Activated T-cell treated with anti-CD3 and anti-CD28 coated beads, Interleukin-2, amount 50 U/mL, for 24 hours (primary cell): Measurements from ENCODE around the gene FAM114A1.
A peak's percentile ranks its signal among the peaks of the same experiment; 100 is the strongest.
"Not testable (repeated sequence)": the region's sequence is repeated elsewhere in the genome, so short reads cannot be mapped to it uniquely, and the experiment has no call there.

Experiments used
- DNase-seq: peaks from one replicate; pipeline ENCODE4 v3.0.0-alpha.2; 2020
- H3K27ac Mint-ChIP-seq: 2 replicates; pipeline ENCODE4 v1.8.0; 2020; ENCODE audit warnings: mild to moderate bottlenecking, mixed read lengths
- H3K27me3 Mint-ChIP-seq: 2 replicates; pipeline ENCODE4 v1.8.0; 2020; ENCODE audit warnings: mixed read lengths
- H3K36me3 Mint-ChIP-seq: 2 replicates; pipeline ENCODE4 v1.8.0; 2020; ENCODE audit warnings: low read depth, mixed read lengths
- H3K4me1 Mint-ChIP-seq: 2 replicates; pipeline ENCODE4 v1.8.0; 2020; ENCODE audit warnings: low read depth, mixed read lengths
- H3K4me3 Mint-ChIP-seq: 2 replicates; pipeline ENCODE4 v1.8.0; 2020; ENCODE audit warnings: mild to moderate bottlenecking, moderate library complexity, mixed read lengths
- H3K9me3 Mint-ChIP-seq: 2 replicates; pipeline ENCODE4 v1.8.0; 2020; ENCODE audit warnings: mixed read lengths

FAM114A1 gene

DNA sequence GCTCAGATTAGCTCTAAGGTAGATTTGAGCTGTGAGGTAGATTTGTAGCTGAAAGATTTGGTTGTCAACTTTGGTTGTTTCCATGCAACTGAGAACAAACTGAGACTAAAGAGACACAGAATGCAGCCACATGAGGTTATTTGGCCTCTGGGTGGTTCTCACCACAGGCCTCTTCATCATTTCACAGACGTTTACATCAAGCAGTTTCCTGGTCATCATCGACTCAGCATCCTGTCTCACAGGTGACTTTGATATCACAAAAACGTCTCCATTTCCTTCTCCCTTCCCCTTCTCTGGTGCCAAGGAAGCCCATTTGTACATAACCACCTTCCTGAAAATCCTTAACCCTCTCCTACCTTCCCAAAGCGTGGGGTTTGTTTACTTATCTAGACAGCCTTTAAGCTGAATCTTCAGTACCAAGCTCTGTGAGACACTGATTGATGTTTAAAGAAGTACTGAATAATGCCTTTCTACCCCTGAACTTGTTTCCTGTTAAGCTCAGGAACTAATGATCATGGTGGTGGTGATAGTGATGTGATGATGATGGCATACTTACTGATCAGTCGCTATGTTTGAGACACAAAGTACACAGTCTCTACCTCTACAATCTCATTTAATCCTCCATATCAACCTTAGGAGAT is 81.9 kb downstream of the FAM114A1 start:
- Mint-ChIP-seq H3K4me3 (no peak overlapping the region), H3K27ac (peak overlapping the region; percentile 78)
- DNase-seq: no peak

DNA sequence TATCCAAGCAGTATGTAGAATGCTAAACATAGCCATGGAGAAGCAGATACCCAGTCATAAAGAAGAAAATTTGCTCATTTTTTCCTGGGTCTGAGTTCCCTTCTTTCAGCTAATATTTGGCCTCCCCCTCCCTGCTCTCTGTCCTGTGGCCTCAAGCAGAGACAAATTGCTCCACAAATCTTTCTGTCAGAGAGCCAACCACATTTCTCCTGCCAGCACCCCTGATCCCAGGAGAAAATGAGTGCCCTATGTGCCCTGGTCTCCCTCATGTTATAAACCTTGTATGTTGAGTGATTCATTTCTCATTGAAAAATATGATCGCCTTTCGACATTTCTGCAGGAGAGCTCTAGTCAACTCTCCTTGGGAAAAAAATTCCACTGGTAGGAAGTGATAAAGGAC is 82.6 kb downstream of the FAM114A1 start:
- H3K27me3 Mint-ChIP-seq: no peaks in the 10 kb centered on the region
- peaks cover 28% of the 10 kb centered on the region for H3K4me1 Mint-ChIP-seq
- H3K27ac Mint-ChIP-seq: peak overlapping the region; percentile 27
- H3K4me3 Mint-ChIP-seq: no peak overlapping the region
- no peaks in the 10 kb centered on the region for H3K9me3 Mint-ChIP-seq
- no peaks in the 10 kb centered on the region for H3K36me3 Mint-ChIP-seq
- no peak for DNase-seq

More for the DNA sequence above, 81.9 kb downstream of the FAM114A1 start:
- no peaks in the 10 kb centered on the region for H3K36me3 Mint-ChIP-seq
- no peaks in the 10 kb centered on the region for H3K9me3 Mint-ChIP-seq
- no peaks in the 10 kb centered on the region for H3K27me3 Mint-ChIP-seq
- H3K4me1 Mint-ChIP-seq: peaks cover 28% of the 10 kb centered on the region

DNA sequence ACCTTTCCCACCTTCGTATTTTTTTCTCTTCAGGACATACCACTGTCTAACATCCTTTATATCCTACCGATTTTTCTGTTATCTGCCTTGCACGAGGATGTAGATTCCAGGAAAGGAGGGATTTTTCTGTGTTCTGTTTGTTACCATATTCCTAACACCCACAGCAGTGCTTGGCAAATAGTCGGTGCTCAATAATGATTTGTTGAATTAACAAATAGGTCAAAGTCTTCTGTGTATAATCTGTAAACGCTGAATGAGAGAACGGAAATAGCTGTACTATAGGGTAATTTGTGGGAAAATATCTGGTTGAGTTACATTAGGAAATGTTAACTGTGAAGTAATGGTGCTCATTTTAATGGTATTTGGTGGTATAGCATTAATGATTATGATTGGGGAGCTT is 83.1 kb downstream of the FAM114A1 start:
- Mint-ChIP-seq H3K36me3 (no peaks in the 10 kb centered on the region), H3K4me1 (peaks cover 28% of the 10 kb centered on the region), H3K27ac (no peak overlapping the region), H3K27me3 (no peaks in the 10 kb centered on the region), H3K4me3 (no peak overlapping the region), H3K9me3 (no peaks in the 10 kb centered on the region)
- no peak for DNase-seq

DNA sequence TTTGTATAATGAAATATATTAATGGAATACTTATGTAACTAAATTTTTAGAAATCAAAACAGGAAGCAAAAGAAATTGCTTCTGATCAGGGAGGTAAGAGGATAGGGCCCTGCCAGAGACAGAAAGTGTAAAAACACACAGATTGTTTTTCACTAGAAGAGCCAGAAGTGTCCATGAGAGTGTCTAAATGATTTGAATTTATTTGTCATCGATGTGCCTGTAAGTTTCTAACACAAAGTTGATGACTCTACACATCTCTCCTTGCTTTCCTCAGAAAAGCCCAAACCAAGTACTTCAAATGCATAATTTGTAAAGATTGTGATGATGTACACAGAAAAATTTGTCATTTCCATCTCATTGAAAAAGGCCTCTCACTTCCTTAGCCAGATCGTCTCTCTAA is 84.0 kb downstream of the FAM114A1 start:
- H3K9me3 Mint-ChIP-seq: no peaks in the 10 kb centered on the region
- no peak overlapping the region for H3K27ac Mint-ChIP-seq
- DNase-seq: no peak
- H3K36me3 Mint-ChIP-seq: no peaks in the 10 kb centered on the region
- H3K27me3 Mint-ChIP-seq: no peaks in the 10 kb centered on the region
- H3K4me3 Mint-ChIP-seq: no peak overlapping the region
- peaks cover 36% of the 10 kb centered on the region for H3K4me1 Mint-ChIP-seq

DNA sequence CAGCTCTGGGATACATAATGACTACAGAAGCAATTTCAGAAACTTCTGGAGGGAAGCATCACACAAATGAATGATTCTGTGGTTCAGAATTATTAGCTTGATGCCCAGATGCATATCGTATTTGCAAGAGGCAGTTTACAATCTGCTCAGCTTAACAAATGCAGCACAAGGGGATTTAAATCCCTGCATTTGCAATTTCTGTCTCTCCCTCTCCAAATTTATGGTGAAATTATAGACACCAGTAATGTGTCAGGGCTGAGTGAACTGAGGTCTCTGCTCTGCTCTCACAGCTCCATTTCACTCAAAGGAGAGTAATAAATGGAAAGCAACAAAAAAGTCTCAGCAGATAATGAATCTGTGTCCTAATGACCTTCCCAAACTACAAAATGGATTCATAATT is 84.4 kb downstream of the FAM114A1 start:
- Mint-ChIP-seq H3K36me3 (no peaks in the 10 kb centered on the region), H3K27me3 (no peaks in the 10 kb centered on the region), H3K27ac (no peak overlapping the region), H3K4me1 (peaks cover 38% of the 10 kb centered on the region), H3K4me3 (no peak overlapping the region), H3K9me3 (no peaks in the 10 kb centered on the region)
- no peak for DNase-seq

DNA sequence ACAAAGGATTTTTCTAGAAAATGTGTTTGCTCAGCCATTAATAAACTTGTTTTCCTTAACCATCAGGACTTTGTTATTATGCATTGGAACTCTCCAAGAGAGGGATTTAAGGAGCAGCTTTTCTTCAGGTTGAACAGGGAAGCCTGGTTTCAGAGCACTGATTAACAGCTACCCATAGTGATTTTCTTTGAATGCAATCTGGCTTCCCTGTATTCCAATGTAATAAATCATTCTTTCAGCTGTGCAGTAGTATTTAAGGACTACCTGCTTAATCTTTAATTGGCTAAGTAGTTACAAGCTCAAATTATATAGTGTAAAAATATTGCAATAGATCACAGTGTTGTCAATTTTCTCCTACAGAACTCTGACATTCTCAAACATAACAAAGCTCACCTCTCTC is 87.1 kb downstream of the FAM114A1 start:
- no peak for DNase-seq
- Mint-ChIP-seq H3K27ac (no peak overlapping the region), H3K9me3 (peaks cover 3% of the 10 kb centered on the region), H3K27me3 (no peaks in the 10 kb centered on the region), H3K4me3 (no peak overlapping the region), H3K36me3 (no peaks in the 10 kb centered on the region), H3K4me1 (peaks cover 44% of the 10 kb centered on the region)

DNA sequence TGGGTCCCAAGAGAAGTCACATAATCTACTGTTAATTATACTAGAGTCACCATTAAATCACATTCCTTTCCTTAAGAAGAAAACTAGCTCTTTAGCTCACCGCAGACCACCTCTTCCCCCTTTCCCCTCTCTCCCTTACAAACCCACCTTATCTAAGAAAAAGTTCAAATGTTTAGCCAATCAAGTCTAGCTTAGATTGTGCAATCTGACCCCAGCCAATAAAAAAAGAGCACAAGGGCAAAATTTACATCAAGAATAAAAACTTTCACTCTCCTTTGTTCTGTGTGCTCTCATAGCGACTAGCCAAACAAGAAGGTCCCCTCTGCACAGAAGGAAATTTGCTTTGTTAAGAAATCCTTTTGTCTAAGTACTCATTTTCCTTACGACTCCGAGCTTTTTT is 88.4 kb downstream of the FAM114A1 start:
- H3K4me3 Mint-ChIP-seq: no peak overlapping the region
- no peaks in the 10 kb centered on the region for H3K36me3 Mint-ChIP-seq
- no peak overlapping the region for H3K27ac Mint-ChIP-seq
- no peaks in the 10 kb centered on the region for H3K27me3 Mint-ChIP-seq
- peaks cover 36% of the 10 kb centered on the region for H3K4me1 Mint-ChIP-seq
- no peak for DNase-seq
- H3K9me3 Mint-ChIP-seq: peaks cover 6% of the 10 kb centered on the region

DNA sequence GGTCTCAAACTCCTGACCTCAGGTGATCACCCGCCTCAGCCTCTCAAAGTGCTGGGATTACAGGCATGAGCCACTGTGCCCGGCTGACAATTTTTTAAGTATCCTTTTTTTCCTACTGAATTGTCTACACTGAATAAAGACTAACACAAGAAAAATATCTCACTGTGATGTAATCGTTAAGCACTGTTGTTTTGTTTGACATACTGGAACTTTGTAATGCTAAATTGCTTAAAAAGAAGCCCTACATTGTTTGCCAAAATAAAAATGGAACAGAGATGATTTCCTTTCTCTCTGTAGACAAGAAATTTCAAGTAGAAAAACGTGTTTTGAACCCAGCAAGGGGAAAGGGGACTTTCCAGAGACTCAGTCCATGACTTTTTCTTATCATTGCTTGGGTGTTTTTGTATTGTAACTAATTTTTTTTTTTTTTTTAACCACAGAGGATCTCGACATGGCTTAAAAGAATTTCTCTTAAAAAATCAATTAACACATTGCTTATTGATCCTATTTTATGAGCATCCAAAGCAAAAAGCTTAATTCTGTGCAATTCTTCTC is 89.7 kb downstream of the FAM114A1 start:
- no peaks in the 10 kb centered on the region for H3K36me3 Mint-ChIP-seq
- peaks cover 33% of the 10 kb centered on the region for H3K4me1 Mint-ChIP-seq
- no peaks in the 10 kb centered on the region for H3K27me3 Mint-ChIP-seq
- peaks cover 6% of the 10 kb centered on the region for H3K9me3 Mint-ChIP-seq
- DNase-seq: no peak
- H3K27ac Mint-ChIP-seq: peak overlapping the region; percentile 80
- peak overlapping the region; percentile 24 for H3K4me3 Mint-ChIP-seq

DNA sequence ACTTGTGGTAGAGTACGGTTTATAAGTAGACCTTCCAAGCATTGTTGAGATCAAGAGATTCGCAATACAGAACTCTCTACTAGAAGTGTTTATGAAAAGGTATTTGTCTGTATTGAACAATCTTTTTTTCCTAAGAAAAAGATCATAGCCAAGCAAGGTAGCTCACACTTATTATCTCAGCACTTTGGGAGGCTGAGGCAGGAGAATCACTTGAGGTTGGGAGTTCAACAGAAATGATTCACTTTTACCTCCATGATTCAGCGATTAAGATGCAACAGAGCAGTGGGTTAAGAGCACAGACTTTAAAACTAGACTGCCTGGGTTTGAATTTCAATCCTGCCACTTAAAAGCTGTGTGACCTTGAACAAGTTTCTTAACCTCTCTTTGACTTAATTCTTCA is 90.3 kb downstream of the FAM114A1 start:
- H3K27ac Mint-ChIP-seq: peak overlapping the region; percentile 80
- peaks cover 33% of the 10 kb centered on the region for H3K4me1 Mint-ChIP-seq
- peaks cover 6% of the 10 kb centered on the region for H3K9me3 Mint-ChIP-seq
- H3K36me3 Mint-ChIP-seq: no peaks in the 10 kb centered on the region
- H3K27me3 Mint-ChIP-seq: no peaks in the 10 kb centered on the region
- no peak for DNase-seq
- H3K4me3 Mint-ChIP-seq: peak overlapping the region; percentile 24

DNA sequence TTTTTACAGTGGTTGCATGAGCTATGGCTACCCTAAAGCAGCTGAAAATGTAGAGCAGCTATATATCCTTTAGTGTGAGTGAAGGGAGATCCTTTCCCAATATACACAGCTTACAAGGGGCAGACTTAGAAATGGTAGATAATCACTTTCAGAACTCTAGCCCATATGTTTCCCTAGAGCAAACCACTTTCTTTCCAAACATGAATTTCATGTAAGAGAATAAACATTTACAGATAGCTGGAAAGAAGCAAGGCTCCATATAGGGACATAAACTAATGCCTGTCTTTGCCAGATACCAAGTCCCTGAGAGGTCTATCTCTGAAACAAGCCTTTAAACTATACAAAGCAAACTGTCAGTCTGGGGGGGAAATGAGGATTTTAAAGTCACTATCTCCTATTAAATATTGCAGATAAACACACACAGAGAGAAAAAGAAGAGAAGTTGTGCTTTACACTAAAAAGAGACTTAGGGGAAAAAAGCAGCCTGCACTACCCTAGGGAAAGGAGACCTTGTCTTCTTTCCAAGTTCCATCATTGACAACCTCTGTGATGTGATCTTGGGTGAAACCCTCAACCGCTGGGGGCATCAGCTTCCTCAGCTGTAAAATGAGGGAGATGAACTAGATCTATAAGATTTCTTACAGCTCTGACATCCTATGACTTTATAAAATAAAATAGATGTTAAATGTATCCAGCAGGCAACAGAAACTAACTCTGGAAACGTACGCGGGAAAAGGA is 91.0 kb downstream of the FAM114A1 start:
- no peak for DNase-seq
- peaks cover 6% of the 10 kb centered on the region for H3K9me3 Mint-ChIP-seq
- no peaks in the 10 kb centered on the region for H3K36me3 Mint-ChIP-seq
- no peak overlapping the region for H3K4me3 Mint-ChIP-seq
- H3K4me1 Mint-ChIP-seq: peaks cover 33% of the 10 kb centered on the region
- no peaks in the 10 kb centered on the region for H3K27me3 Mint-ChIP-seq
- peak overlapping the region; percentile 80 for H3K27ac Mint-ChIP-seq

DNA sequence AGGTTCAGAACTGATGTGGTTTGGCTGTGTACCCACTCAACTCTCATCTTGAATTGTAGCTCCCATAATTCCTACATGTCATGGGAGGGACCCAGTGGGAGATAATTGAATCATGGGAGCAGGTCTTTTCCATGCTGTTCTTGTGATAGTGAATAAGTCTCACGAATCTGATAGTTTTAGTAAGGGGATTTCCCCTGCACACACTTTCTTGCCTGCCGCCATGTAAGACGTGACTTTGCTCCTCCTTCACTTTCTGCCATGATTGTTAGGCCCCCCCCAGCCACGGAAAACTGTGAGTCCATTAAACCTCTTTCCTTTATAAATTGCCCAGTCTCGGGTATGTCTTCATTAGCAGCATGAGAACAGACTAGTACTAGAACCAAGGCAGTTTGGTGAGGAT is 91.6 kb downstream of the FAM114A1 start:
- DNase-seq, H3K27me3 Mint-ChIP-seq, H3K27ac Mint-ChIP-seq, H3K9me3 Mint-ChIP-seq, H3K36me3 Mint-ChIP-seq, H3K4me3 Mint-ChIP-seq: not testable (repeated sequence)
- peaks cover 33% of the 10 kb centered on the region for H3K4me1 Mint-ChIP-seq

DNA sequence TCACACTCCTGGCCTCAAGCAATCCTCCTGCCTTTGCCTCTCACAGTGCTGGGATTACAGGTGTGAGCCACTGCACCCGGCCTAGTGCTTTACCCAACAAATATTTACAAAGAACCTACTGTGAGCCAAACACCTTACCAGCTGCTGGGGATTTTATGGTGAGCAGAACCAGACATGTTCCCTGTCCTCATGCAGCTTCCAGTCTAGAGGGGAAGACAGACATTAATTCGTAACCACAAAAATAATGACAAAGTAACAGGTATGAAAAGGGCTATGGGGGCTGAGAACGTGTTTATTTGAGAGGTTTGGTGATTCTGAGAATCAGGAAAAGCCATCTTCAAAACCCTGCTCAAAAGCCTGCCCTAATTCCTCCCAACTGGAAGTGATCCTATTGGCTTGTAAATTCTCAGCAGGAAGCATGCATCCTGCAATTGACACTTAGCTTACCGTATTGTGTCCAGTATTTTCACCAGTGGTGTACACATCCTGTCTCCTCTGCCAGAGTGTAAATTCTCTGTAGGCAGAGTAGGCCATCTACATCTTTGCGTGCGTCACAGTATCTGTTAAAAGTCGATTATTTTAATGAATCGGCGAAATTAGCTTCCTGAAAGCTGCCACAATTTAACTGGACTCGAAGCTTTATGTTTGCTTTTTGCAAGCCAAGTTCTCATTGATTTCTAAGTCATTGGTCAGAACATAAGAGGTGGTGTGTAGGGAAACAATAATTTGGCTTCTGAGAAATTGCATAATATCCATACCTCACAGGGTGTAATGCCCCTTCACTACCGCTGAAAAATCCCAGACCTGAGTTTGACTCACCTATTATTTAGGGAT is 97.6 kb downstream of the FAM114A1 start:
- Mint-ChIP-seq H3K36me3 (peaks cover 51% of the 10 kb centered on the region), H3K9me3 (peaks cover 3% of the 10 kb centered on the region), H3K4me1 (peaks cover 20% of the 10 kb centered on the region), H3K27ac (no peak overlapping the region), H3K4me3 (no peak overlapping the region), H3K27me3 (no peaks in the 10 kb centered on the region)
- no peak for DNase-seq

DNA sequence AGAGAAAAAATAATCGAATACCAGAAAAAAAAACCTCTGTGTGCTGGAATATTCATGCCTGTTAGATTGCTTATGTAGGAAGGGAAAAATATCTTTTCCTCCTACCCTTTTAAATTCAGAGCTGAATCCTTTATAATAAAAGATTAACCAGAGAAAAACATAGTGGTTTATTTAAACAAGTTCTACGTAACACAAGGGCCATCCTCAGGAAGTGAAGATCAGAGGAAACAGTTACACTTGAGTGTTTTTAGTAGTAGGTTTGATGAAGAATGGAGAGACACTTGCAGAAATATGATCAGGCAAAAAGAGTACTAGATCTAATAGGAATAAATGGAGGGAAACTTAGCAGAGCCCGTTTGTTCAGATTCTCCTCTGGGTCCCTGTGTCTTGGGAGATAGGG is 98.3 kb downstream of the FAM114A1 start:
- Mint-ChIP-seq H3K27me3 (no peaks in the 10 kb centered on the region), H3K4me1 (peaks cover 20% of the 10 kb centered on the region), H3K36me3 (peaks cover 58% of the 10 kb centered on the region), H3K27ac (peak overlapping the region; percentile 53), H3K9me3 (peaks cover 3% of the 10 kb centered on the region), H3K4me3 (no peak overlapping the region)
- no peak for DNase-seq

DNA sequence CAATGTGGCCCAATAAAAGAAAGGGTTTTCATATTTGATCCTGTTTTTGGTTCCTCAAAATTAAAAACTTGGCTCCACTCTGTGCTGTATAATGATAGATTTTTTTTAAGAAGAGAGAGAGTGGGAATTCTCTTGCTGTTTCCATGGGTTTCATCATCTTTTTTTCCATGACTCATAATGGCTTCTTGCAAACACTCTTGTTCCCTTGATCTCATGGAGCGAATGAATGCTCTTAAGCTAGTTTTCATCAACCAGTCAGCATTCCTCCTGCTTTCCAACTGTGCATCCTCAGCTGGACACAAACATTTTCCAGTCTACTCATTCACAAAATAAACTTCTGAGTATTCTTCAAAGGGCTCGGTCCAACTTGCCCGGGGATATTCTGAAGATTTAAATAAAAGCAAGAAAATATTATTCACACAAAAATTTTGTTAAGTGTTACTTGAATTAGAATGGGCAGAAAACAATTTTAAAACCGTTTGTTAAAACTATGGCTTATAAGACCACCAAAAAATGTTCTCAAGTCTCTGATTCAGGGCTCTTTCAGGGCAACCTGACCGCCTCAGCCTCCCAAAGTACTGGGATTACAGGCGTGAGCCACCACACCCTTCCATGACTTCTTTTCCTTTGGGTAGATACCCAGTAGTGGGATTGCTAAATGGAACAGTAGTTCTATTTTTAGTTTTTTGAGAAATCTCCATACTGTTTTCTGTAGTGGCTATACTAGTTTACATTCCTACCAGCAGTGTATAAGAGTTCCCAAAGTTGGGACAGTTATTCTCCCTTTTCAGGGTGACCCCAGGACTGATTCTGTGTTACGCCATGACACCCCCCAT is 99.9 kb downstream of the FAM114A1 start:
- H3K36me3 Mint-ChIP-seq: peaks cover 59% of the 10 kb centered on the region

More for the DNA sequence above, 99.9 kb downstream of the FAM114A1 start:
- H3K27ac Mint-ChIP-seq: peak overlapping the region; percentile 78
- peaks cover 20% of the 10 kb centered on the region for H3K4me1 Mint-ChIP-seq
- no peak overlapping the region for H3K4me3 Mint-ChIP-seq
- peaks cover 3% of the 10 kb centered on the region for H3K9me3 Mint-ChIP-seq
- no peaks in the 10 kb centered on the region for H3K27me3 Mint-ChIP-seq
- DNase-seq: no peak
